Adrenal gland (tissue), 5 donors: ENCODE results near the gene PITPNM2.

Experiments
- CTCF ChIP-seq, 6 experiments: fragments of 450-650 bp in 4 of 6; fragments of 200-600 bp in 2 of 6; sonication (generic) in 1 of 6; IDR thresholded peaks; 1 replicate in 5 of 6; 2 replicates in 1 of 6; pipeline versions ENCODE4 v1.5.1 to v1.8.0; 2016 to 2021; ENCODE audit warnings: antibody characterized with exemption in 6 of 6, mild to moderate bottlenecking in 2 of 6, moderate library complexity in 1 of 6
- POLR2A ChIP-seq, 2 donors: fragments of 450-650 bp; IDR thresholded peaks; one replicate each; pipeline ENCODE4 v1.6.1; 2017; ENCODE audit warnings: antibody characterized with exemption in 2 of 2, mild to moderate bottlenecking in 2 of 2, moderate library complexity in 1 of 2
- donor health status: DM: no; HTN: no; CAD: no.

GRCh38 chr12:123152833-123153232, 1.9 kb upstream of the PITPNM2 start:
- no peak for TF ChIP-seq CTCF (IDR thresholded peaks at IDR 0.05)
- no peak for TF ChIP-seq POLR2A (IDR thresholded peaks at IDR 0.05)
